Stimulated activated CD8-positive, alpha-beta memory T cell treated with anti-CD3 and anti-CD28 coated beads, Interleukin-12 subunit alpha, Interleukin-12 subunit beta, amount 100 ng/mL, for 24 hours (primary cell): Measurements from ENCODE around the gene ADD2.

Experiments
- DNase-seq: peaks from one replicate; pipeline ENCODE4 v3.0.0-alpha.2; 2020; ENCODE audit errors: extremely low read depth

Gene ADD2

GRCh38 chr2:70723286-70723885 is 44.6 kb downstream of the ADD2 start:
- DNase-seq, result no peak

DNA sequence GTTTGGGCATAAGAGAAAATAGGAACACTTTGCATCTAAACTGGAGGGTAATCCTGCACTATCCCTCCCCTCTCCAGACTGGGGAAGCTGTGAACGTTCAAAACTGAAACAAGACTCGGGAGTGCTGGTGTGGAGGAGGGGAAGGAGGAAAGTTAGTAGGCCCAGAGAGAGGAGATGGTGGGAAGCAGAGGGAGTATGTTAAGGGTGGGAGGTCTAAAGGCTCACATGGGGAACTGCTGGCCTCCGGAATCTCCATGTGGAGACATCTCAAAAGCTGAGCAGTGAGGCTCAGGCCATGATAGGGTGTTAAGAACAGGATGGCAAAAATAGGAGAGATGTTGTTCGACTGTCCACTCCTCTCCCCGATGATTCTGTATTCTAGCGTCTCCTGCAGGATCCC is 47.9 kb downstream of the ADD2 start:
- DNase-seq, result no peak

DNA sequence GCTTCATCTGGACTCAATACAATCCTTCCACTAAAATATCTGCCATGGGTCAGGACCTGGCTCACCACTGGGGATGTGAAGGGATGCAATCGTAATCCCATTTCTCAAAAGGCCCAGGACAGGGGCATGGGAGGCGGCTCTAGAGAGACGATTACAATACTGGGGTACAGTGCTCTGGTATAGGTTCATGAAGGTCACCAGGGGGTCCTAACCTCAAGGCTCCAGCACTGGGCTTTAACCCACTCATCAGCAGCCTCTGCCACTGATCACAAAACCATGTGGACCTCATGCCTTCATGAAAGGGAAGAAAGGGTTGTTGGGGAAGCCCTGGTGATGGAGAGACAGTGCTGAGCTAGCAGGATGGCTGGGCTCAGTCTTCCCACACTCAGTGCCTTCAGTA is 48.8 kb downstream of the ADD2 start:
- no peak for DNase-seq

DNA sequence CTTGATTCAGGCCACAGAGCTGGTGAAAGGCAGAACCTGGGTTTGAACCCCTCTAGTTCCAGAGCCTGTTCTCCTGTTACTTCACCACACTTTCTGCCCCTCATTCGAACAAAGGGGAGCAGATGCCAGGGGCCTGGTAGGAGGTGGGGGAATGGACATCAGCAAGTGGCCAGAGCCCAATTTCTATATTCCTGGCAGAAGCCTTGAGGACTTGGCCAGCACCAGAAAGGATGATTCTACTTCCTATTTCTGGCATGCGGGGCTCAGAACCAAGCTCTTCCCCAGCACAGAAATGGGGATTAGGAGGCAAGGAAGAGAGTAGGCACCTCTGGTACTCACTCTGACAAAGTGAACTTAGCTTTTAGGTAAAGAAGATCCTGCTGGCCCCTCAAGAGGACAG is 49.3 kb downstream of the ADD2 start:
- no peak for DNase-seq

- DNase-seq, result no peak
Measured at GRCh38 chr2:70718241-70718640, 49.8 kb downstream of the ADD2 start.

DNA sequence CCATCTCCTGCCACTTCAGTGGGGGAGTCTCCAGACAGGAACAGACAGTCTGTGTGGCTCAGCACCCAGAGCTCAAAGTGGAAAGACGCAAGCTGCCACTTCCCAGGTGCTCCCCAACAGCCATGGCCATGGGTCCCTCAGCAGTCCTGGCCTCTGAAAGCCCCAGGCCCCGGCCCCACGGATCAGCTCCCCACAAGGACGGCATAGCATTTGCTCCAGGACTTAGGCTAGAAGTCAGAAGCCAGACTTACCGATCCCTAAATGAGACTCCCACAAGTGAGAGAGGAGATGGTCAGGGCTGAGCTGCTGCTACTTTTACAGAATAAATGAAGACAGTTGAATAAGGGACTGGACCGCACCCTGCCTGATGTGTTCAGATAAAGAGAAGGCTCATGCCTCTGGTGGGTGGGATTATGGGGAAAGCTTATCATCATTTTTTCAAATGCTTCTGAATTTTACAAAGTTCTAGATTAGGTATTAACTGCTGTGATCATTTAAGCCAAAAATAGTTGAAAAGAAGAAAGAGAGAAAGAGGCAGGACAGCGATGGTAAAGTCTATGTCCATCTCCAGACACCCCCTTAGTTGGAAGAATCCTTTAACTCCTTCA is 50.5 kb downstream of the ADD2 start:
- no peak for DNase-seq

DNA sequence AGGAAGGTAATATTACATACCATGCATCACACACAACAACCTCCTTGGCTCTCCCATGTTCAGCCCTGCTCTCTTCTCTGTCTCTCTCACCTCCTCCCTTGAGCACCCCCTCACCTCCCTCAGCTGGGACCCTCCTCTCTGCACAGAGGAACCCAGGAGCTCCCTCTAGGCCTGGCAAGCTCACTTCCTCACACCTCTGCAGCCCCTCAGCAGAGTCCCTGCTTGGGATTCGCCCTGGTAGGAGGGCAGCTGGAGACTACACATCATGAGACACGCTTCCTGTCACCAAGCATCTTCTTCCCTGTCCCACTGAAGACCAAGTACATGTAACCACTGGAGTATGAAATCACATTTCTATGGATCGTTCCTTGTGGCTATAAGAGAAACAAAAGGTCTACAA is 51.0 kb downstream of the ADD2 start:
- no peak for DNase-seq

DNA sequence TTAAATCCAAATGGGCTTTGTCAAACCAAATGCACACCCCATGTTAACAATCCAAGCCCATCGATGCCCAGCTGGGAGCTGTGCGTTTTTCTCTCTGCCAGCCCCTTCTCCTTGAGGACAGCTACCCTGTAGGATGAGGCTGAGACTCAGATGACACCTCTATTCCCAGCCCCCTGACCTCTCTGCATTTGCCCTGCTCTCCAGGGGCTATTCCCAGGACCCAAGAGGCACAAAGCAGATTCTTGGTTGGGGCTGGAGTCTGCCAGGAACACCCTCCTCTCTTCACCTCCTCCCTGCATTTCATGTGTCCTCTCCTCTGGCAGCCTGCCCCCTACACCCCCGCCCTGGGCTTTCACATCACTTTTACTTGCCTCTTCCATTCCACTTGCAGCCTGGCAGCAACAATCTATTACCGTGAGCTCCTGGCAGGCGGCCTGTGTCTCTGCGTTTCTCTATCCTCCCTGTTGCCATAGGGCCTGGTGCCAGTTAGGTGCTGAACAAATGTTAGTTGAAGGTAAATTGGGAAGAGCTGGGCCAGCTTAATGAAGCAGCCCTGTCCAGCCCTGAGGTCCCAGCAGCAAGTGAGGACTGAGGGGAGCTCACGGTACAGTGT is 51.8 kb downstream of the ADD2 start:
- no peak for DNase-seq

- DNase-seq, result no peak
Measured at GRCh38 chr2:70715071-70715985, 52.7 kb downstream of the ADD2 start.

DNA sequence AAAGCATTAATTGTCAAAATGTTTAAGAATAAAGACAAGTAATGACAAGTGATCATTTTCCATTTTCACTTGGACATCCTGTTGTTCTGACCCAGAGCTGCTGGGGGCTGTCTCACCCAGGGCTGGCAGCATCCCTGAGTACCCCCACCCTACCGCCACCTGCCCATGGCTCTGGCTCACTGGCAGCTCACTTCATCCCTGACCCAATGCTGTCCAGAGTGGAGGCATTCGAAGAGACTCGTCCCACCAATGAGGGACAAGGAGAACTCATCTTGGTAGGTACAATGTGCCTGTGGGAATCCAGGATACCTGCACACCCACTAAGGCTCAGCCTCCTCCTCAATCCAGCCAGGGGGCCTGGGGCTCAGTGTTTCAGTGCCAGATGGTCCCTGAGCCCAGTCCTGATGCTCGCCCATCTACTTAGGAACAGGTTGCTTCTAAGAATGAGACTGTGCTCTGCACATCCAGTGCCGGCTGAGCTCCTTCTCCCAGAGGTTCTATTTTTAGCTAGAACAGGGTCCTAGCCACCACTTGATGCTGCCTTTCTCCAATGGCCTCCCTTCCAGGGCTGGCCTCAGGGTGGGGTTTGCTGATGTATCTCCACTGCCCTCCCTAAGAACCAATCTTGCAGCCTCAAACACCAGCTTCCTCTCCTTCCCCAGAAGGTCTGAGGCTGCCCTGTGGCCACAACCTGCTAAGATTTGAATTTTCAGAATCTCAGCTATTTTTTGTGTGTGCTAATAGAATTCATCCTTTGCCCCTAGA is 53.7 kb downstream of the ADD2 start:
- DNase-seq, result no peak

GRCh38 chr2:70712916-70713315 is 55.1 kb downstream of the ADD2 start:
- no peak for DNase-seq

DNA sequence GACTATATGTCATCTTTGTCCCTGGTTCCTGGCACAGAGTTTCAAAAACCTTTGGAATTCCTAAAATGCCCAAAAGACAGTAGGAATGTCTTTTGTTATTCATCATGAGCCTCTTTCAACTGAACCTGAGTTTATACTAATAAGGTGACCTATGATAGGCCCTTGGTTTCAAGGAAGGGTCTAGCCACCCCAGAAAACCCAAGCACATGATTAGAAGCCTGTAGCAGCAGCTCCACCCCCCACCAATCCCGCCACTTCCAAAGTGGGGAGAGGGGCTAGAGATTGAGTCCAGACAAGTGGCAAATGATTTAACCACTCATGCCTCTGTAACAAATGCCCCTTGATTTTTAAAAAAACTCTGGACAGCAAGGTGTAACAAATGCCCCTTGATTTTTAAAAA is 56.8 kb downstream of the ADD2 start:
- DNase-seq, result no peak

DNA sequence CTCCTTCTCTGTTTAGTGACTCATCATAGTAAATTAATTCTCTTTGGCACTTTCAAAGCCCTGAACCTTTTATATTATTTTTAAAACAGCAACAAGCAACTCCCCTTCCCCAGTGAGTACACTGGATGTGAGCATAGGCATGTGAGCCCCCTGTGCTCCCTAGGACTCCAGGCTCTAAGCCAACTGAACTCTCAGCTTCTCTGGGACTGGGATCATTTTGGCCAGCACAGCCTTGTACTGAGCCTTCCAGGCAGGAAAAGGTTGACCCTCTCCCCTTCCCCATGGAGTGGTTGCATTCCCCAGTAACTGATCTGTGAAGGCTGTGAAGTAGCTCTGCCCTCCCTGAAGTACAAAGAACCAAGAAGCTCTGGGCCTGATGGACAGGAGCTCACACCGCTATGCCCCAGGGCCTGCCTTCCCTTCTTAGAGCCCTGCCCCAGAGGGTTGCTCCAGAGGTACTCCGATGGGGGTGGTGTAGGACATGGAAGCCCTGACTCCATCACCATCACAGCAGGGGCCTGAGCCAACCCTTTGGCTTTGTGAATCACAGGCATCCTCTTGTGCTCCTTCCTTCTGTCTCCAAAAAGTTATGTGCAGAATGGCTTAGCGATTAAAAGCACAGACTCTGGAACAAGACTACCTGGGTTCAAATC is 57.8 kb downstream of the ADD2 start:
- no peak for DNase-seq

DNA sequence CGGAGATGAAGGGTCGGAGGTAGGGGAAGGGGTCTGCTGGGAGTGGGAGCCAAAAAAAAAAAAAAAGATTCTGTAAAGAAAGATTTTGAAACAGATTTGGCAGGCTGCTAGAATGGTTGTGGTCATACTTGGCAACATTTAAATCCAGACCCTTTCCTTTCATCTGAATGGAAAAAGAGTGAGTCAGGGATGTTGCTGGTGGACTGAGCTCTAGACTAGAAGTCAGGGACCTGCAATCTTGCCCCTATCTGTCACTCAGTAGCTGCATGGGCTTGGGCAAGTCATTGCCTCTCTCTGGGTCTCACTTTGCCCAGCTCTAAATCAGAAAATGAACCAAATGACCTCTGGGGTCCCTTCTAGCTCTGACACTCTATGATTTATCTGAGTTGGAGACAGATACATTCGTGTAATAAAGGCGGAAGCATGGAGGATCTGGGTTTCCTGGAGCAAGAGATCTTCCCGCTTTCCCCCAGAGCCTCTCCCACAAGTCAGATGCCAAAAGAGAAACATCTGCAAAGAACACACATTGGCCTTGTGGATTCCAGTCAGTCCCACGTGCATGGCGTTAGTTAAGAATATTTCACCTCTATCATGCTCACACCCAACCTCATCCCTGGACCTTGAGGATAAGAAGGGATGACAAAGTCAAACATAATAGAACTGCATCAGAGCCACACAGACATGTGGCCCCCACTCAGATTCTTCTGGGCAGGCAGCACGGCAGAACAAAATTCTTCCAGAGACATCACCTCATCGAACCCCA is 58.5 kb downstream of the ADD2 start:
- DNase-seq, result no peak

DNA sequence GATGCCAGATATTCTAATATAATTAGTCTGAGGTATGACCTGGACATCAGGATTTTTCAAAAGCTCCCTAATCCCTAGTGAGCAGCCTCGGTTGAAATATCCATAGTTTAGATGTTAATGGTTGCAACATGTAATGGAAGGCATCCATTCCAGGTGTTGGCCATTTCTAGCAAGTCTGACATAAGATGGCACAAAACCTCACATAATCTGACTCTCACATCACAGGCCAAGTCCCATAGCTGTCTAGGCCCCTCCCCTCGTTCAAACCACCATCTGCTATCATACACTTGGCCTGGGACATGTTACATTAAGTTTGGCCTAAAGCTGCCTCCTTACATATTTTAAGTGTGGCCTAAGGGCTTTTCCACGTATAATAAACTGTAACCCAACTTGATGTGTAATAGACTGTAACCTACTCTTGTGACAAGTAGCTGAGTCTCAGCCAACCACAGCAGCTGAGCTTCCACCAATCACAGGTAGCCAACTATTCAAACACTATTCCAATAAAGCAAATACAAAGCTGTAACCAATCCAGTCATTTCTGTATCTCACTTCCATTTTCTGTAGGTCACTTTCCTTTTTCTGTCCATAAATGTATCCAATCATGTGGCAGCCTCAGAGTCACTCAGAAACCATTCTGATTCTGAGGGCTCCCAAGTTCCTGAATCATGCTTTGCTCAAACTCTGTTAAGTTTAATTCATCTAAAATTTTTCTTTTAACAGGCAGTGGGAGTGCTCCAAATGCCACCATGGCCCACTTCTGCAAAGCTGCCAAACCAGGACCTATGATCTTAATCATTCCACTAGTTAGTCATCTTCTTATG is 59.4 kb downstream of the ADD2 start:
- DNase-seq, result no peak

DNA sequence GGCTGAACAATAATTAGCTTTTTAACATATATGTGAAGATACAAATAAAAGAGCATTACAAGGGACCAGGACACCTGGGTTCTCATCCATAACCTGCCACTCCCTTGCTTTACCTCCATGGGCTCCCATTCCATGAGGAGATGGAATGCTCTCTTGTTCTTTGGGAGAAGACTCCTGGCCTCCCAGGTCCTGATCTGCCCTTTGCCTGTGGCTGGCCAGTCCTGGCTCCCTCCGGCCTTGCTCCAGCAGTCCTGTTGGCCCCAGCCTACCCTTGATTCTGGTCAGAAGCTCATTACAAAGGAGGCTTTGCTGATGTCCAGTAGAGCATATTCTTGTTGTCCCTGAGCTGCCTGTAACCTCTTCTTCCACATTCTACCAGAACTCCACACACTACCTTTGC is 60.3 kb downstream of the ADD2 start:
- DNase-seq, result no peak

DNA sequence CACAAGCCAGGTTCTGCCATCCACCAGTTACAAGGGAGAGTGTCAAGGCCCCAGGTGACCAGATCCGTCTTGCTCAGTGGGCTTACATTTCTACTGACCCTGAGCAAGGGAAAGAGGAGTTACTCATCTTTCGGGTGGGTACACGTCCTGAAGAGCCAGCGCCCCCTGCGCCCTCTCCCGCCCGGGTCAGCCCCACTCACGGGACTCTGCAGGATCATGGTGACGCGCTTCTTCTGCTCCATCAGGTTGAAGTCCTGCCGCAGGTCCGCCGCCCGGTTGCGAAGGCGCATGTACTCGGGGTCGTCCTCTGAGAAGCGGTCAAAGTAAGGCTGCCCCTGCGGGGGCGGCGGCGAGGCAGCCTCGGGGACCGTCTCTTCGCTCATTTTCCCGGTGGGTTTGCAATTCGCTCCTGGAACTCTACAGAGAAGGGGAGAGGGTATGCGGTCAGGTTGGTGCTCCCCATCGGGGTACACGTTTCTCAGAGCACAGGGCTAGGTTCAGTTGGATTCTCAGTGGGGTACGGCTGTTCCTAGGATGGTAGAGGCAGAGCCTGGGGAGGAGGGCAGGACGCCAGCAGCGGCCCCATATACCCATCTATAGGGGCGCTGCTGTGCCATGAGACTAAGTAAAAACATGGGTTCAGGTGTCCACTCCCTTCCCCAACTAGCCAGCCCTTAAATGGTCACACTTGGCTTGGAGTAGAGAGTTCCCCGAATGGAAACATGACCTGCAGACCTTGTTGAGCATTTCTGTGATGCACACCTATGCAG is 61.8 kb downstream of the ADD2 start:
- no peak for DNase-seq

DNA sequence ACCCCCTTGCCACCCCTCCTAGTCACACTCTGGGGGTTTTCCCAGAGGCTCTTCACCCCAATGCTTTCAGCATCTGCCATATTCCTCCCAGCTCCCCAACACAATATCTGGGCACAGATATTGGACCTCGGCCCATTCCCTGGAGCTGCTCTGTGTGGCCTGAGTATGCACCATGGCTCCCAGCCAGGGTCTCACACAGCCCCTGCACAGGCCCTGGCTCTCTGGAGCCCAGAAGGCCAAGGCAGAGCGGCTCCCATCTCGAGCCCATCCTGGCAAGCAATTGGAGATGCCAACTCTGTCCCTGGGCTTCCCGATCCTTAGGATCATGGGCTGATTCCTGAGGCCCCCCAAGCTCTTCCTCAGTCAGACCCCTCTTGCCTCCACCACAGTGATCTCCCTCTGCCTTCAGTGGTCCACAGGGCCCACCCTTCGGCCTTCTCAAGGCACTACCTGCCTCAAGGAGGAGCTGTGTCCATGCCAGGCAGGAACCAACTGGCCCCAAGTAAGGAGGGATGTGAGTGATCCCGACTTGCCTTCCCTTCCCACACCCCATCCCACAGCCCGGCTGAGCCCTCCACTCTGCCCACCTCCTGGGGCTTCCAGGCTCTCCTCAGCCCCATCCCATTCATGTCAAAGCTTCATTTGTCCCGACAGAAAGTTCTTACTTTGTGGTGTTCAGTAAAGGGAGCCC is 62.7 kb downstream of the ADD2 start:
- DNase-seq, result no peak
